Esophagus muscularis mucosa (tissue), 4 donors: Measurements from ENCODE around the gene ALOX15B. TPM values are rescaled to one million over a fixed set of nuclear protein-coding genes. Genes with fewer than 3 reads are reported as not detected.
"Not testable (repeated sequence)": the region's sequence is repeated elsewhere in the genome, so short reads cannot be mapped to it uniquely, and the experiment has no call there.

Experiments
- DNase-seq: peaks from one replicate; pipeline ENCODE4 v3.0.0-alpha.2; 2017; ENCODE audit errors: extremely low spot score
- H3K27ac ChIP-seq, 4 donors: fragments of 200-600 bp; sonication (generic); replicated peaks in 1 of 4; 1 replicate in 3 of 4; 2 replicates in 1 of 4; pipeline ENCODE4 v1.5.1; 2016 to 2019; ENCODE audit warnings: mild to moderate bottlenecking in 1 of 4
- H3K27me3 ChIP-seq, 4 donors: fragments of 200-600 bp; sonication (generic); one replicate each; pipeline versions ENCODE4 v1.5.1 to v1.6.0; 2016 to 2019
- H3K36me3 ChIP-seq, 4 donors: fragments of 200-600 bp; sonication (generic); one replicate each; pipeline ENCODE4 v1.5.1; 2016 to 2019
- H3K4me1 ChIP-seq, 4 donors: fragments of 200-600 bp; sonication (generic); one replicate each; pipeline ENCODE4 v1.5.1; 2016 to 2019
- H3K4me3 ChIP-seq, 4 donors: fragments of 200-600 bp; sonication (generic); 1 replicate in 2 of 4; 2 replicates in 2 of 4; pipeline ENCODE4 v1.5.1; 2016 to 2019; ENCODE audit warnings: mild to moderate bottlenecking in 4 of 4, moderate library complexity in 1 of 4
- H3K9me3 ChIP-seq, 4 donors: fragments of 200-600 bp; sonication (generic); 1 replicate in 3 of 4; 2 replicates in 1 of 4; pipeline ENCODE4 v1.5.1; 2016 to 2019
- EP300 ChIP-seq: sonication (generic); formaldehyde crosslinking; IDR thresholded peaks from one replicate; pipeline ENCODE4 v1.6.1; 2017; ENCODE audit warnings: antibody characterized with exemption
- POLR2A ChIP-seq: fragments of 450-650 bp; IDR thresholded peaks from one replicate; pipeline ENCODE4 v1.6.1; 2017; ENCODE audit warnings: antibody characterized with exemption, moderate library complexity, mild to moderate bottlenecking, low read depth
- POLR2AphosphoS5 ChIP-seq, 2 donors: sonication (generic); formaldehyde crosslinking; IDR thresholded peaks; one replicate each; pipeline ENCODE4 v1.6.1; 2017; ENCODE audit warnings: antibody characterized with exemption in 2 of 2
- WGBS: methylation state at CpG from one replicate; pipeline ENCODE4 v1.1.5; 2018; 5-methylcytosine and 5-hydroxymethylcytosine counted together
- intact Hi-C: fragments of 100-400 bp; cut with DNase I; formaldehyde crosslinking; loops from one replicate; pipeline ENCODE4 v1.15.1; 2023
- total RNA-seq, 4 donors: library from RNA; depleted of rRNA; stranded (reverse); fragments of >200 nt; gene quantifications; one replicate each; pipeline versions ENCODE4 v1.1.0 to v1.2.1, GENCODE V29; 2016
- TF ChIP-seq, protein P1 (sequence below), 3 experiments: fragments of 200-600 bp in 2 of 3; fragments of 450-650 bp in 1 of 3; sonication (generic) in 2 of 3; IDR thresholded peaks; one replicate each; pipeline ENCODE4 v1.5.1; 2017 to 2019; ENCODE audit warnings: antibody characterized with exemption in 3 of 3, mild to moderate bottlenecking in 2 of 3, moderate library complexity in 1 of 3

Gene ALOX15B
- total RNA-seq, 4 donors from 2014 or later = 1.3 to 3.7 (median 2.0) TPM

DNA sequence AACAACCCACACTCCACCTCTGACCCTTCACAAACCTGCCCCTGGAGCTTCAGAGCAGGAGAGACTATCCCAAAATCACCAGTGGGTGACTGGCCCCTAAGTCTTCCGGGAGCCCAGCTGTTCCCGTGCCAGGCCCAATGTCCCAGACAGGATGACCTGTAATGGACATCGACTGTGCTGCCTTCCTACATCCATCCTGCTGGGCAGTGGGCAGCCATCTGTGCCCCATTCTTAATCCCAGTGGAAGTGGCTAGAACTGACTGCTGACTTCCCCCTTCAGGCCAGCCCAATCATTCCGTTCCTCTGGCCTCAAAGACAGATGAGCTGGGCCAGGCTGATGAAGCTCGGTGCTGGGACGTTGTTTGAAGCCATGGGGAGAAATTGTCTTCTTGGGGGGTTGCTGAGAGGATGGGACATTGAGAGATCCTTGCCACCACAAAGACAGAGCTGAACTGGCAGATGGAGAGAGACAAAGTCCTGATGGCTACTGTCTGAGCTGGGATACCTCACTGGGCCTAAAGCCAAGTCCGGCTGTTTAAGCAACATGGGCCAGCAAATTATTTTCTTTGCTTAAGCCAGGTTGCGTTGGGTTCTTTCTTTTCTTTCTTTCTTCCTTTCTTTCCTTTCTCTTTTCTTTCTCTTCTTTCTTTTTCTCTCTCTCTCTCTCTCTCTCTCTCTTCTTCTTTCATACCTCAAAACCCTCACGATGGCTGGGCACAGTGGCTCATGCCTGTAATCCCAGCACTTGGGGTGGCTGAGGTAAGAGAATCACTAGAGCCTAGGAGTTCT lies 17.9 kb upstream of the ALOX15B start:
- TF ChIP-seq, protein P1, sequence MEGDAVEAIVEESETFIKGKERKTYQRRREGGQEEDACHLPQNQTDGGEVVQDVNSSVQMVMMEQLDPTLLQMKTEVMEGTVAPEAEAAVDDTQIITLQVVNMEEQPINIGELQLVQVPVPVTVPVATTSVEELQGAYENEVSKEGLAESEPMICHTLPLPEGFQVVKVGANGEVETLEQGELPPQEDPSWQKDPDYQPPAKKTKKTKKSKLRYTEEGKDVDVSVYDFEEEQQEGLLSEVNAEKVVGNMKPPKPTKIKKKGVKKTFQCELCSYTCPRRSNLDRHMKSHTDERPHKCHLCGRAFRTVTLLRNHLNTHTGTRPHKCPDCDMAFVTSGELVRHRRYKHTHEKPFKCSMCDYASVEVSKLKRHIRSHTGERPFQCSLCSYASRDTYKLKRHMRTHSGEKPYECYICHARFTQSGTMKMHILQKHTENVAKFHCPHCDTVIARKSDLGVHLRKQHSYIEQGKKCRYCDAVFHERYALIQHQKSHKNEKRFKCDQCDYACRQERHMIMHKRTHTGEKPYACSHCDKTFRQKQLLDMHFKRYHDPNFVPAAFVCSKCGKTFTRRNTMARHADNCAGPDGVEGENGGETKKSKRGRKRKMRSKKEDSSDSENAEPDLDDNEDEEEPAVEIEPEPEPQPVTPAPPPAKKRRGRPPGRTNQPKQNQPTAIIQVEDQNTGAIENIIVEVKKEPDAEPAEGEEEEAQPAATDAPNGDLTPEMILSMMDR (IDR thresholded peaks at IDR 0.05) = no peak
- no peak for TF ChIP-seq EP300
- no peak for TF ChIP-seq POLR2AphosphoS5 (IDR thresholded peaks at IDR 0.05)
- no peak for TF ChIP-seq POLR2A
- no peak for DNase-seq
- Histone ChIP-seq H3K27me3 (peaks cover 0 to 21% (median 10%) of the 10 kb centered on the region in 4 donors), H3K4me1 (peaks cover 10 to 23% (median 16%) of the 10 kb centered on the region in 4 donors), H3K36me3 (no peaks in the 10 kb centered on the region), H3K9me3 (no peaks in the 10 kb centered on the region), H3K4me3 (no peak overlapping the region), H3K27ac (no peak overlapping the region)
- intact Hi-C loops = no loop called here
- 85% methylated on average over 7 of the region's 9 CpGs for WGBS

DNA sequence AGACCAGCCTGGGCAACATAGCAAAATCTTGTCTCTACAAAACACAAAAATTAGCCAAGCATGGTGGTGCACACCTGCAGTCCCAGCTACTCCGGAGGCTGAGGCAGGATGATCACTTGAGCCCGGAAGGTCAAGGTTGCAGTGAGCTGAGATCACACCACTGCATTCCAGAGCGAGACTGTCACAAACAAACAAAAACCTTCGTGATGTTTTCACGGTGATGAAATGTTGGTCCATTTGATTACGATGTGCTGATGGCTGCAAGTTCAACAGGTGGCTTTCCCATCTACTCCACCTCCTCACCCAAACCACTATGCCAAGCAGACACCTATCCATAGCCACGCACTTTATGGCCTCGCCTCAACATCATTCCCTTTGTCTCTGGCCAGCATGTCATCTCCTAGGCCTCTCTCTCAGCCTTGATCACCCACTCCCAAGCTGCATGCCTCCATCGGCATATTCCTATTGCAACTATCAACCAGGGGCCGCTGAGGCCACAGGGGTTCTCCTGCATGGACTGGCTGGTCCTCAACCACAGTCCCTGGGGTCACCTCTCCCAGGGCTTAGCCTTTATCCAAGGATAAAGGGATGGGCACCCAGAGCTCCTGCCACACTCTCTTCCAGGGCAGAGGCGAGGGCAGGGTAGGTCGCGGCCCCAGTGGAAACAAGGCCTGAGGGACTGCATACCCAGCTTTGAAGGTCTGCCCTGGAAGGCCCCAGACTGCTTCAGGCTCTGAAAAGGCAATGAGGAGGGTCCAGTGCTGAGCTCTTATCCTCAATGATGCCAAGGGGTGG lies 17.1 kb upstream of the ALOX15B start:
- no peaks in the 10 kb centered on the region for H3K9me3 ChIP-seq
- DNase-seq = no peak
- no peak overlapping the region for H3K4me3 ChIP-seq
- intact Hi-C loops = no loop called here
- peaks cover 4 to 15% (median 9%) of the 10 kb centered on the region in 4 donors for H3K4me1 ChIP-seq
- TF ChIP-seq POLR2AphosphoS5 (IDR thresholded peaks at IDR 0.05) = no peak
- no peak for TF ChIP-seq POLR2A
- TF ChIP-seq, protein P1 (IDR thresholded peaks at IDR 0.05) = no peak
- WGBS = 92% methylated on average over 13 of the region's 13 CpGs
- no peaks in the 10 kb centered on the region for H3K36me3 ChIP-seq
- no peak overlapping the region for H3K27ac ChIP-seq
- peaks cover 0 to 13% (median 2%) of the 10 kb centered on the region in 4 donors for H3K27me3 ChIP-seq

DNA sequence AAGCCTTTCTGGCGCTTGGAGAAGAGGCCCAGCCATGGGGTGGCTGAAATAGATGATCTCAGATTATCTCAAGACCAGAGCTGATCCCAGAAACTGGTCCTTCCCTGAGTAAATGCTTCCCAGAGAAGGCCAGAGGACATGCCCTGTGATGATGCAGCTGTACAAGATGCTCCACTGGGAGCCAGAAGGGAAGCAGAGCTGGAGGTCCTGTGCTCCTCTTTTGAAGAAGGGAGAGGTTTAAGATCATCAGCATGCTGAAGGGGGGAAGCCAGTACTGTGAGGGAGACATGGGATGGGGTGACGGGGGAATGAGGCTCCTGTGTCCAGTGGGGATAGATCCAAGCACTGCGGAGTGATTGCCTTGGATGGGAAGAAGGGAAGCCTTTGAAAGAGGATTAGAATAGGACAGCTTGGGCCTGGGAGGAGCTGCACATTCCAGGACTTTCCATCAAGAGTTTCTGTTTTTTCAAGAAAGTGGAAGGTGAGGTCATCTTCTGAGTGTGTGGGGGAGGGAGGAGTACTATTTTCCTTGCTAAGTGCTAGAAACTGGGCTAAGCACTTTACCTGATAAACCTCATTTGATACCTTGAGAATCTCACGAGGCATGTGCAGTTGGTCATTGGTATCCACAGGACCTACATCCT lies 16.4 kb upstream of the ALOX15B start:
- DNase-seq = no peak
- TF ChIP-seq EP300 (no peak), POLR2A (no peak), POLR2AphosphoS5 (IDR thresholded peaks at IDR 0.05) (no peak)
- TF ChIP-seq, protein P1 (IDR thresholded peaks at IDR 0.05) = no peak
- peaks cover 0 to 12% (median 0%) of the 10 kb centered on the region in 4 donors for H3K27me3 ChIP-seq
- H3K9me3 ChIP-seq = no peaks in the 10 kb centered on the region
- 93% methylated on average over 4 of the region's 4 CpGs for WGBS
- H3K36me3 ChIP-seq = no peaks in the 10 kb centered on the region
- no peak overlapping the region for H3K4me3 ChIP-seq
- H3K27ac ChIP-seq = no peak overlapping the region
- peaks cover 0 to 8% (median 4%) of the 10 kb centered on the region in 4 donors for H3K4me1 ChIP-seq
- intact Hi-C loops = no loop called here

DNA sequence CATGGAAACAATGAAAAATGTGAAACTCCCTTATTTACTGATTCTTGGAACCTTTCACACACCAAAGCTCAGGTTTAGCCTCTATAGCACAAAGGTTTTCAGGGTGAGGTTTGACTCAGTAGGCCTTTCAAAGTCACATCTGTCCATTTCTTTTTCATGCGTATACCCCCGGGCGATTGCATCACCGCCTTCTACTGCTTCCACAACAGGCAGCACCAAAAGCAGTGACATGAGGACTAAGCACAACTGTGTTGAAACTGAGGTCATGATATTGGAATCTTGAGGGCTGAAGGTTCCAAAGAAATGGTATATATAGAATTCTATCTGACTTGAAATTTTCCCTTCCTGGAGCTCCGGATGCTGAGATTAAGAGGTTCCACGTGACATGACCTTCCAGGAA lies 14.7 kb upstream of the ALOX15B start:
- 67% methylated on average over 6 of the region's 6 CpGs for WGBS
- intact Hi-C loops, H3K4me3 ChIP-seq, H3K36me3 ChIP-seq, H3K9me3 ChIP-seq, H3K4me1 ChIP-seq, DNase-seq, H3K27ac ChIP-seq: not testable (repeated sequence)
- H3K27me3 ChIP-seq = peaks cover 0 to 23% (median 0%) of the 10 kb centered on the region in 4 donors
